Liver (tissue), 3 donors: ENCODE results near the gene TSPAN18.

ENCODE experiments used
- HNF4A ChIP-seq, 2 donors: conservative IDR thresholded peaks; 2 replicates each; pipeline ENCODE4 v1.6.1; 2016; ENCODE audit warnings: antibody characterized with exemption in 2 of 2, mild to moderate bottlenecking in 2 of 2
- RAD21 ChIP-seq, 2 donors: IDR thresholded peaks; 2 replicates each; pipeline ENCODE4 v1.6.1; 2016; ENCODE audit warnings: antibody characterized with exemption in 2 of 2, mild to moderate bottlenecking in 2 of 2
- SP1 ChIP-seq: IDR thresholded peaks from 2 replicates; pipeline ENCODE4 v1.6.1; 2018; ENCODE audit warnings: antibody characterized with exemption, mild to moderate bottlenecking
- TF ChIP-seq, protein P1 (sequence below): fragments of 150-350 bp; IDR thresholded peaks from 2 replicates; pipeline ENCODE4 v1.5.1; 2017; ENCODE audit warnings: improper control_type of control experiment, low read depth, low read length; ENCODE audit not compliant: missing input control
- TF ChIP-seq, protein P2 (sequence below): IDR thresholded peaks from 2 replicates; pipeline ENCODE4 v1.6.1; 2016; ENCODE audit warnings: antibody characterized with exemption, mild to moderate bottlenecking
- donor health status: healthy.
- donor health status: healthy.

DNA sequence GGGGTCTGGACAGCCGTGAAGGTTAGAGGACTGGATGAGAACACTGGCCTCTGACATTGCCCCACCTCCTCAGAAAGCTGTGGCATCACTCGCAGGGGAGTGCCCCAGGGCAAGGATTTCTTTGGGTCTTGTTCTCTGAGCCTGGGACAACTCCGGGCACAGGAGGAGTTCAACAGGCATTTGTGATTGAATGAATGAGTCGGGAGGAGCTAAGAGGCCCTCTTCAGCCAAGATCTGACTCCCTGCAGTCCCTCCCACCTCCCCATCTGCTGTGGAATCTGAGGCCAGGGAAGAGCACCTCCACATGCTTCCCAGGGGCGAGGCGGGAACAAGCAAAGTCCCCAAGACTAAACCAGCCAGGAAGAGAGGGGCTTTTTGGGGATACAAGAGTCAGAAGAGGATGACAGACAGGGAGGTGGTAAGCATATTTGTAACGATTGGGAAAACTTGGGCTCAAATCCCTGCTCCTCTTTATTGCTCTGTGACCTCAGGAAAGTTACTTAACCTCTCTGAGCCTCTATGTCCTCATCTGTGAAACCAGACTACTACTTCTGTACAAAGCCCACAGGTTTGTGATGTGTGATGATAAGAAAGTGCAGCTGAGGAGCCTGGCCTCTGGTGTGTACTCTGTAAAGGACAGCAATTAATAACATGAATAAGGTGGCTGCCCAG, 217.6 kb downstream of the TSPAN18 start:
- TF ChIP-seq, protein P1, sequence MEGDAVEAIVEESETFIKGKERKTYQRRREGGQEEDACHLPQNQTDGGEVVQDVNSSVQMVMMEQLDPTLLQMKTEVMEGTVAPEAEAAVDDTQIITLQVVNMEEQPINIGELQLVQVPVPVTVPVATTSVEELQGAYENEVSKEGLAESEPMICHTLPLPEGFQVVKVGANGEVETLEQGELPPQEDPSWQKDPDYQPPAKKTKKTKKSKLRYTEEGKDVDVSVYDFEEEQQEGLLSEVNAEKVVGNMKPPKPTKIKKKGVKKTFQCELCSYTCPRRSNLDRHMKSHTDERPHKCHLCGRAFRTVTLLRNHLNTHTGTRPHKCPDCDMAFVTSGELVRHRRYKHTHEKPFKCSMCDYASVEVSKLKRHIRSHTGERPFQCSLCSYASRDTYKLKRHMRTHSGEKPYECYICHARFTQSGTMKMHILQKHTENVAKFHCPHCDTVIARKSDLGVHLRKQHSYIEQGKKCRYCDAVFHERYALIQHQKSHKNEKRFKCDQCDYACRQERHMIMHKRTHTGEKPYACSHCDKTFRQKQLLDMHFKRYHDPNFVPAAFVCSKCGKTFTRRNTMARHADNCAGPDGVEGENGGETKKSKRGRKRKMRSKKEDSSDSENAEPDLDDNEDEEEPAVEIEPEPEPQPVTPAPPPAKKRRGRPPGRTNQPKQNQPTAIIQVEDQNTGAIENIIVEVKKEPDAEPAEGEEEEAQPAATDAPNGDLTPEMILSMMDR, result no peak
- TF ChIP-seq SP1, result no peak
- no peak for TF ChIP-seq RAD21 (IDR thresholded peaks at IDR 0.05)
- TF ChIP-seq, protein P2, sequence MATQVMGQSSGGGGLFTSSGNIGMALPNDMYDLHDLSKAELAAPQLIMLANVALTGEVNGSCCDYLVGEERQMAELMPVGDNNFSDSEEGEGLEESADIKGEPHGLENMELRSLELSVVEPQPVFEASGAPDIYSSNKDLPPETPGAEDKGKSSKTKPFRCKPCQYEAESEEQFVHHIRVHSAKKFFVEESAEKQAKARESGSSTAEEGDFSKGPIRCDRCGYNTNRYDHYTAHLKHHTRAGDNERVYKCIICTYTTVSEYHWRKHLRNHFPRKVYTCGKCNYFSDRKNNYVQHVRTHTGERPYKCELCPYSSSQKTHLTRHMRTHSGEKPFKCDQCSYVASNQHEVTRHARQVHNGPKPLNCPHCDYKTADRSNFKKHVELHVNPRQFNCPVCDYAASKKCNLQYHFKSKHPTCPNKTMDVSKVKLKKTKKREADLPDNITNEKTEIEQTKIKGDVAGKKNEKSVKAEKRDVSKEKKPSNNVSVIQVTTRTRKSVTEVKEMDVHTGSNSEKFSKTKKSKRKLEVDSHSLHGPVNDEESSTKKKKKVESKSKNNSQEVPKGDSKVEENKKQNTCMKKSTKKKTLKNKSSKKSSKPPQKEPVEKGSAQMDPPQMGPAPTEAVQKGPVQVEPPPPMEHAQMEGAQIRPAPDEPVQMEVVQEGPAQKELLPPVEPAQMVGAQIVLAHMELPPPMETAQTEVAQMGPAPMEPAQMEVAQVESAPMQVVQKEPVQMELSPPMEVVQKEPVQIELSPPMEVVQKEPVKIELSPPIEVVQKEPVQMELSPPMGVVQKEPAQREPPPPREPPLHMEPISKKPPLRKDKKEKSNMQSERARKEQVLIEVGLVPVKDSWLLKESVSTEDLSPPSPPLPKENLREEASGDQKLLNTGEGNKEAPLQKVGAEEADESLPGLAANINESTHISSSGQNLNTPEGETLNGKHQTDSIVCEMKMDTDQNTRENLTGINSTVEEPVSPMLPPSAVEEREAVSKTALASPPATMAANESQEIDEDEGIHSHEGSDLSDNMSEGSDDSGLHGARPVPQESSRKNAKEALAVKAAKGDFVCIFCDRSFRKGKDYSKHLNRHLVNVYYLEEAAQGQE, result no peak
- TF ChIP-seq HNF4A (conservative IDR thresholded peaks at IDR 0.05), result no peak
